Fibroblast of lung (primary cell): ENCODE results near the gene PLEKHA7. TPM values are rescaled to one million over a fixed set of nuclear protein-coding genes. Genes with fewer than 3 reads are reported as not detected.

Source experiments
- DNase-seq, 2 donors: peaks; one replicate each; pipeline versions ENCODE4 v3.0.0 to v3.0.0-alpha.2; 2010; ENCODE audit warnings: low read depth in 2 of 2
- H2AFZ ChIP-seq: 2 replicates; pipeline ENCODE4 v1.5.1; 2012; ENCODE audit warnings: low read length, control low read depth, inconsistent platforms
- H3K27ac ChIP-seq: 2 replicates; pipeline ENCODE4 v1.5.1; 2011; ENCODE audit warnings: low read length, control low read depth; ENCODE audit not compliant: insufficient read depth
- H3K27me3 ChIP-seq: 2 replicates; pipeline ENCODE4 v1.5.1; 2011; ENCODE audit warnings: mild to moderate bottlenecking, low read length; ENCODE audit not compliant: control insufficient read depth, insufficient read depth
- H3K36me3 ChIP-seq: 2 replicates; pipeline ENCODE4 v1.5.1; 2011; ENCODE audit warnings: low read length; ENCODE audit not compliant: control insufficient read depth, insufficient read depth
- H3K4me1 ChIP-seq: 2 replicates; pipeline ENCODE4 v1.5.1; 2011; ENCODE audit warnings: low read length; ENCODE audit not compliant: control insufficient read depth, insufficient read depth; ENCODE audit errors: extremely low read depth
- H3K4me2 ChIP-seq: 2 replicates; pipeline ENCODE4 v1.5.1; 2011; ENCODE audit warnings: low read length, control low read depth; ENCODE audit not compliant: insufficient read depth; ENCODE audit errors: extremely low read depth
- H3K4me3 ChIP-seq, 4 experiments: fragments of 200-600 bp in 1 of 4; sonication (generic) in 1 of 4; replicated peaks in 1 of 4; 2 replicates each; pipeline ENCODE4 v1.5.1; 2011 to 2016; ENCODE audit warnings: low read length in 4 of 4, low read depth in 3 of 4, mild to moderate bottlenecking in 3 of 4, control low read depth in 2 of 4, inconsistent platforms in 1 of 4, mixed read lengths in 1 of 4; ENCODE audit not compliant: insufficient read depth in 1 of 4; ENCODE audit errors: control extremely low read depth in 1 of 4
- H3K79me2 ChIP-seq: 2 replicates; pipeline ENCODE4 v1.5.1; 2012; ENCODE audit warnings: mild to moderate bottlenecking, low read length, inconsistent platforms; ENCODE audit not compliant: control insufficient read depth, insufficient read depth
- H3K9ac ChIP-seq: 2 replicates; pipeline ENCODE4 v1.5.1; 2011; ENCODE audit warnings: mild to moderate bottlenecking, low read length, control low read depth; ENCODE audit not compliant: insufficient read depth
- H3K9me3 ChIP-seq: 2 replicates; pipeline ENCODE4 v1.5.1; 2012; ENCODE audit warnings: low read depth, low read length; ENCODE audit not compliant: control insufficient read depth, insufficient read depth
- H4K20me1 ChIP-seq: 2 replicates; pipeline ENCODE4 v1.5.1; 2011; ENCODE audit warnings: low read length; ENCODE audit not compliant: control insufficient read depth, insufficient read depth; ENCODE audit errors: extremely low read depth
- EZH2 ChIP-seq: IDR thresholded peaks from 2 replicates; pipeline ENCODE4 v1.5.1; 2012; ENCODE audit warnings: low read length, control low read depth, mild to moderate bottlenecking; ENCODE audit errors: missing control alignments
- polyA plus RNA-seq, 2 donors: library from polyadenylated mRNA; depleted of rRNA in 1 of 2; stranded (reverse) in 1 of 2; unstranded in 1 of 2; fragments of >200 nt; gene quantifications; 2 replicates each; pipeline ENCODE4 v1.2.1, GENCODE V29; 2011 to 2012; ENCODE audit warnings: missing spikeins in 1 of 2
- total RNA-seq: library from RNA; depleted of rRNA; stranded (reverse); fragments of >200 nt; gene quantifications from 2 replicates; pipeline ENCODE4 v1.2.1, GENCODE V29; 2014
- TF ChIP-seq, protein P1 (sequence below), 2 donors: IDR thresholded peaks in 1 of 2; conservative IDR thresholded peaks in 1 of 2; 1 replicate in 1 of 2; 2 replicates in 1 of 2; pipeline ENCODE4 v1.5.1; 2011 to 2012; ENCODE audit warnings: low read length in 2 of 2, control low read depth in 1 of 2, inconsistent platforms in 1 of 2, low read depth in 1 of 2, mild to moderate bottlenecking in 1 of 2

The PLEKHA7 gene
- total and polyA plus RNA-seq, 2 donors (not counting 1 experiment from before 2014, with no cell fraction given) = 0.11 to 0.17 TPM

DNA sequence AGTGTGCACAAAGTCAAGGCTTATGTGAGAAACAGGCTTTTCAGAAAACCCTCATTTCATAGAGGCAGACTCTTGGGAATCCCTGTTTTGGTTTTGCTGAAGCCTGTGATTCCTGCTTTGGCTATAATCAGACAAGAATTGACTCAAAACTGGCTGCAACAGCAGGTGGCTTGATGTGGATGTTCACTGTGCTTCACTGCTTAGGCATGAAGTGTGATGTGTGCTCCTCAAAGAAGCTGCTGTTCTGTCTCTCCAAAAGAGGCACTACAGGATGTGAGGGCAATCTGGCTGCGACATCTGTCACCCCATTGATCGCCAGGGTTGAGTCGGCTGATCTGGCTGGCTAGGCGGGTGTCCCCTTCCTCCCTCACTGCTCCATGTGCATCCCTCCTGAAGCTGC lies 172.2 kb downstream of the PLEKHA7 start:
- Histone ChIP-seq H3K4me1 (no peaks in the 10 kb centered on the region), H3K4me3 (no peak overlapping the region), H4K20me1 (peaks cover 1% of the 10 kb centered on the region), H2AFZ (no peak overlapping the region), H3K79me2 (no peaks in the 10 kb centered on the region), H3K9me3 (no peaks in the 10 kb centered on the region), H3K9ac (no peak overlapping the region), H3K27ac (no peak overlapping the region), H3K36me3 (no peaks in the 10 kb centered on the region), H3K27me3 (no peaks in the 10 kb centered on the region), H3K4me2 (no peak overlapping the region)
- DNase-seq = no peak
- TF ChIP-seq, protein P1, sequence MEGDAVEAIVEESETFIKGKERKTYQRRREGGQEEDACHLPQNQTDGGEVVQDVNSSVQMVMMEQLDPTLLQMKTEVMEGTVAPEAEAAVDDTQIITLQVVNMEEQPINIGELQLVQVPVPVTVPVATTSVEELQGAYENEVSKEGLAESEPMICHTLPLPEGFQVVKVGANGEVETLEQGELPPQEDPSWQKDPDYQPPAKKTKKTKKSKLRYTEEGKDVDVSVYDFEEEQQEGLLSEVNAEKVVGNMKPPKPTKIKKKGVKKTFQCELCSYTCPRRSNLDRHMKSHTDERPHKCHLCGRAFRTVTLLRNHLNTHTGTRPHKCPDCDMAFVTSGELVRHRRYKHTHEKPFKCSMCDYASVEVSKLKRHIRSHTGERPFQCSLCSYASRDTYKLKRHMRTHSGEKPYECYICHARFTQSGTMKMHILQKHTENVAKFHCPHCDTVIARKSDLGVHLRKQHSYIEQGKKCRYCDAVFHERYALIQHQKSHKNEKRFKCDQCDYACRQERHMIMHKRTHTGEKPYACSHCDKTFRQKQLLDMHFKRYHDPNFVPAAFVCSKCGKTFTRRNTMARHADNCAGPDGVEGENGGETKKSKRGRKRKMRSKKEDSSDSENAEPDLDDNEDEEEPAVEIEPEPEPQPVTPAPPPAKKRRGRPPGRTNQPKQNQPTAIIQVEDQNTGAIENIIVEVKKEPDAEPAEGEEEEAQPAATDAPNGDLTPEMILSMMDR (conservative IDR thresholded peaks at IDR 0.05 in 1 of 2, IDR thresholded peaks at IDR 0.05 in 1 of 2; ENCODE audit: low read depth in 1 of 2, low read length in 2 of 2) = no peak
- no peak for TF ChIP-seq EZH2

GRCh38 chr11:16841481-16841880 lies 172.7 kb downstream of the PLEKHA7 start:
- no peaks in the 10 kb centered on the region for H3K9me3 ChIP-seq
- no peaks in the 10 kb centered on the region for H3K36me3 ChIP-seq
- no peak overlapping the region for H2AFZ ChIP-seq
- TF ChIP-seq EZH2 = no peak
- TF ChIP-seq, protein P1 (conservative IDR thresholded peaks at IDR 0.05 in 1 of 2, IDR thresholded peaks at IDR 0.05 in 1 of 2; ENCODE audit: low read depth in 1 of 2, low read length in 2 of 2) = no peak
- no peak overlapping the region for H3K9ac ChIP-seq
- no peak for DNase-seq
- no peaks in the 10 kb centered on the region for H3K27me3 ChIP-seq
- no peaks in the 10 kb centered on the region for H3K79me2 ChIP-seq
- H3K4me3 ChIP-seq = no peak overlapping the region
- no peaks in the 10 kb centered on the region for H3K4me1 ChIP-seq
- no peak overlapping the region for H3K4me2 ChIP-seq
- peaks cover 1% of the 10 kb centered on the region for H4K20me1 ChIP-seq
- H3K27ac ChIP-seq = no peak overlapping the region

DNA sequence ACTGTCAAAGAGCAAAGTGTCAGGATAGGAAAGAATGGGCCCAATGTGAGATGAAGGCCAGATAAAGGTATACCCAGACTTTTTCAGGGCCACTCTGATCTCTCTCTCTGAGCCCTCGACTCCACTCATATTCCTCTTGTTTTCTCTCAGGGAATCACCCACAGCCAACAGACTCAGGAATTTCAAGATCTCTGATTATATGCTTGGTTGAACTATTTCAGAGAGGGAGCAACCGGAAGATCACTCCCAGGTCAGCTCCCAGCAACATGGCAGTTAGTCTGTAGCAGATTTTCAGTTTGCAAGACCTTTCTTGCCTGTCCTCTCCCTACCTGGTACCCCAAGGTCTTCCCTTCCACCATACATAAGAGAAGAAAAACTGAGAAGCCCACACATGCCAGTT lies 173.3 kb downstream of the PLEKHA7 start:
- H3K27ac ChIP-seq = no peak overlapping the region
- no peaks in the 10 kb centered on the region for H3K36me3 ChIP-seq

More for the DNA sequence above, 173.3 kb downstream of the PLEKHA7 start:
- no peak overlapping the region for H3K4me2 ChIP-seq
- DNase-seq = no peak
- no peaks in the 10 kb centered on the region for H3K27me3 ChIP-seq
- H3K4me1 ChIP-seq = no peaks in the 10 kb centered on the region
- no peak overlapping the region for H3K4me3 ChIP-seq
- peaks cover 1% of the 10 kb centered on the region for H4K20me1 ChIP-seq
- H2AFZ ChIP-seq = no peak overlapping the region
- H3K9me3 ChIP-seq = no peaks in the 10 kb centered on the region
- H3K79me2 ChIP-seq = no peaks in the 10 kb centered on the region
- TF ChIP-seq EZH2 = no peak
- TF ChIP-seq, protein P1 (conservative IDR thresholded peaks at IDR 0.05 in 1 of 2, IDR thresholded peaks at IDR 0.05 in 1 of 2; ENCODE audit: low read depth in 1 of 2, low read length in 2 of 2) = no peak
- H3K9ac ChIP-seq = no peak overlapping the region
